Measurements from ENCODE around the gene AK9.

DNA sequence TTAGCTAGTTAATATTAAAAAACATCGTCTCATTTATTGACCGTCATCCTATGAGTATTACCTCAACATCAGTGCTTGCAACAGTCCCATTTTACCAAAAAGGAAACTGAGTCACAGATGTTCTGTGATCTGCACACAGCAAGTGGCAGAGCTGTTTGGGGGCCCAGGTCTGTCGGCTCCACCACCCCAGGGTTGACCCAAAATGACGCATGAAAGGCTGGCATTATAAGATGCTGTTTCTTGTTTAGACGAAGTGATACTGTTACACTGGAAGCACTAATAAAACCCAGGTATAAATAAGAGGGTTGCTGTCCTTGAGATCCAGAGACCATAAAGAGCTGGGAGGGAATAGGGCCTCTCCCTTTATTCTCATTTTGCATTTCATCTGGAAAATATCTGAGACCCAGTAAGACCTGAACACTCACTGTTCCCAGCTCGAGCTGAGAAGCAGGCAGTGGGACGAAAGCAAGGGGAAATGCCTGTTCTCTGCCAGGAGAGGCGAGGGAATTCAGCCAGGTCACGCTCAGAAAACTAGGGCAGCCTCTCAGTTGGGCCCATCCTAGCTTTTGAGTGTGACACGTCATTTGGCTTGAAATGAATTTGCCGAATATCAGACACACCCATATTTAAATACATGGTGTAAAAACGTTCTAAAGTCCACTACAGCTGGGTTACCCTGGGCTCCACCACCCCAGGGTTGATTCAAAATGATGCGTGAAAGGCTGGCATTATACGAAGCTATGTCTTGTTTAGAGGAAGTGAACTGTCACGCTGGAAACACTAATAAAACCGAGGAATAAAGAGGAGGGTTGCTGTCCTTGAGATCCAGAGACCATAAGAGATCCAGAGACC is 234.1 kb downstream of the AK9 start:
- TF ChIP-seq GATA2 (IDR thresholded peaks at IDR 0.05; ENCODE audit: low read depth, low read length) (no peak), GATA3 (IDR thresholded peaks at IDR 0.05; ENCODE audit: low read depth, low read length) (no peak)
